Activated CD8-positive, alpha-beta memory T cell treated with anti-CD3 and anti-CD28 coated beads for 24 hours (primary cell): ENCODE measurements around the gene RNF223.

Experiments used
- DNase-seq: peaks from one replicate; pipeline ENCODE4 v3.0.0-alpha.2; 2020

RNF223 gene

DNA sequence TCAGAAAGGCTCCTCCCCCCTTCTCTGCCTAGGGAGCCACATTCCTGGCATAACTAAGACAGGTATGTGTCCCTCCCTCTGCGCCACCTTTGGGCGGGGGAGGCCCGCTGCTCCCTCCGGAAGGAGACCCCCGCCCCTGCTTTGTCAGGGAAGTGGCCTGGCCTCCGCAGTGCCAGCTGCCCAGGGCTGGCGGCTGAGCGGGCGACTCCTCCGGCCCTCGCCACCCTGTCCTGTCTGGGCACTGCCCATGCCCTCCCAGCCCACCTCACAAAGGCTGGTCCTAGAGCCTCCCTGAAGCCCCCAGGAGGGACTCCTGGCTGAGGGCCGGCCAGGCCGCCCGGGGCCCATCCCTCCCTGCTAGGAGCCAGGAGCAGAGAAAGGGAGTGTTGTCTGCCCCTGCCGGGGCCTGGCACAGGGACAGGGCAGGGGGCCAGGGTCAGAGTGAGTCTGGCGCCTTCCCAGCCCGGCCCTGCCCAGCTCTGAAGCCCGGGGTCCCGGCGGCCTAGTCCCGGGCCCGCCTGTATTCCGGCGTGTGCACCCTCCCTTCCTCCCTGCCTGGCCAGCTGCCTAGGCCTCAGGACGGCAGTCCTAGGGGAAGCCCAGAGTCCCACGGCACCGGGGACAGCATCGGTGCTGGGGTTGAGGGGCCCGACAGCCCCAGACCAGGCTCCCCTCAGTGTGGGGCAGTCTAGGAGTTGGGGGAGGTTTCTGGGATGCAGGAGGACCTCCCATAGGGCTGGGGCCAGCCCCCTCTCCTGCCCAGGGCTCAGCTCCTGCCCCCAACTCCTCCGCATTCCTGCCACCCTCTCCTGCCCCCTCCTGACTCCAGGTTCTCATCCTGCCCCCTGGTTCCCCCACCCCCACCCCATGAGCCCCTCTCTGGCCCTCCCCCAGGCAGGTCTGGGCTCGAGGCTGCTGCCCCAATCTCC lies 49.1 kb downstream of the RNF223 start:
- no peak for DNase-seq

DNA sequence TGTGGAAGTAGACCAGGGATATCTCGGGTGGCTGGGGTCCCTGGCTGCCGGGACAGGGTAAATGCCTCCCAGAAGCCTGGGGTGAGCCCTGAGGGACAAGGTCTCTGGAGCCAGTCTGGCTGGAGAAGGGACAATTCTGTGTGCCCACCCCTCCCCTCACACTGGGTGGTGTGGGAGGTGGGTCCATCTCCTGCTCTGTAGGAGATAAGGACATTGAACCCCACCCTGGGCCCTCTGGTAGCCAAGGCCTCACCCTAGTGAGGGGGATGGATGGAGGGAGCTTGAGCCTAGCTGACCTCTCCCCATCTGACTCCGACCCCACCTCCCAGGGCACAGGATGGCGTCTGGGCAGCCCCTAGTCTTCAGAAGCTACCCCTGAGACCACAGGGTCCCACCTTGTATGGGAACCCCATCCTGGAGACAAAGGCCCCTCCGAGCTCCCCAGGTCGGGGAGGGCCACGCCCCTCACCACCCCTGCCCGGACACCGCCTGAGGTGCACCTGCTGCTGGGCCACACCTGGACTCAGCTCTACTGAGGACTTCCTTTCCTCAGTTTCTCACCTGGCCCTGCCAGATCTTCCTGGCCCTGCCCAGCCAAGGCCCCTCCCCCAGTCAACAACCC lies 49.8 kb downstream of the RNF223 start:
- no peak for DNase-seq

DNA sequence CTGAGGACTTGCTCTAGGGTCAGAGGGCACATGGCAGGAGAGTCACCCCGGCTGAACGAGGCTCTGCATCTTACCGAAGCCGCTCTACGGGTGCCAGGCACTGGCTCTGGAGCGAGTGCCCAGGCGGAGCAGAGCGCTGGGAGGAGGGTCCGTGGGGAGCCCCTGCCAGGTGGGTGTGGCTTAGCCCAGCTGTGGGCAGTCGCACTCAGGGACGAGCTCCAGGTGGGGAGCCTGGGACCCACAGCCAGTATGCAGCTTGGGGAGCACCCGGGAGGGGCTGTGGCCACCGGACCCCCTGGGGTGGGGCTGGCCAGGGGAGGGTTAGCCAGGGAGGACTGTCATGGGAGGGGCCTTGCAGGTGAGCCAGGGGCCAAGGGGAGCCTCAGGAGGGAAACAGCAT lies 50.4 kb downstream of the RNF223 start:
- DNase-seq, result no peak

DNA sequence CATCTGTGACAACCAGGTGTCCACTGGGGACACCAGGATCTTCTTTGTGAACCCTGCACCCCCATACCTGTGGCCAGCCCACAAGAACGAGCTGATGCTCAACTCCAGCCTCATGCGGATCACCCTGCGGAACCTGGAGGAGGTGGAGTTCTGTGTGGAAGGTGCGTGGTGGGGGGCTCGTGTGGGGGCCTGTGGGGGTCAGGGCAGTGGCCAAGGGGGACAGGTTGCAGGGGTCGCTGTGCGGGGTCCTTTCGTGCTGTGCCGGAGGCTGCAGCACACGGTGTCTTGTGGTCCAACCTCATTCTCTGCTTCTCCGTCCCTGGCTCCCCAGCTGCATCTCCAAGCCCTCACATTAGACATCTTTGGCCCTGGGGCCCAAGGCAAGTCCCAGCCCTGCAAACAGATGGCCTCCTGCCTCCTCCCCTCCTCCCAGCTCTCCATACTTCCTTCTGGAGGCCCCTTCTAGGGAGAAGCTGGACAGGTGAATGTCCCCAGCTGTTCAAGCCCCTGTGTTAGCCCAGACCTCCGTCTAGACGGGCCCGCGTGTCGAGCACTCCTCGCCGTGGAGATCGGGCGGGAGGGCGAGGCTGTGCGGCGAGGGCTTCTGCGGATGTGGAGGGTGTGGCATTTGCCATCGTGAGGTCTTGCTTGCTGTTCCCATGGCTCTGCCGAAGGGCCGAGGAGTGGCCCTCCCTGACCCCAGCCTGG lies 51.6 kb downstream of the RNF223 start:
- DNase-seq, result no peak

DNA sequence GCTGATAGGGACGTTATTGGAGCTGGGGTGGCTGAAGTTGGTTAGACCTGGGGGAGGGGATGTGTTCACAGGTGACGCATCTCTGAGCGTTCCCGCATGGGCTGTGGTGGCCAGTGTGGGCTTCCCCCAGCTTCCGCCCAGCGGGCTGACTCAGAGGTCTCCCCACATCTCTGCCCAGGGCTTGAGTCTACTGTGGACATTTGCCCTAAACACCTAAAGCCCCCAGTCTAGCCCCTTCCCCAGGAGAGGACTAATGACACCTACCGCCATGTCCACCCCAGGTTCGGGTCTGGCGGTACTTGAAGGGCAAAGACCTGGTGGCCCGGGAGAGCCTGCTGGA lies 52.2 kb downstream of the RNF223 start:
- no peak for DNase-seq

DNA sequence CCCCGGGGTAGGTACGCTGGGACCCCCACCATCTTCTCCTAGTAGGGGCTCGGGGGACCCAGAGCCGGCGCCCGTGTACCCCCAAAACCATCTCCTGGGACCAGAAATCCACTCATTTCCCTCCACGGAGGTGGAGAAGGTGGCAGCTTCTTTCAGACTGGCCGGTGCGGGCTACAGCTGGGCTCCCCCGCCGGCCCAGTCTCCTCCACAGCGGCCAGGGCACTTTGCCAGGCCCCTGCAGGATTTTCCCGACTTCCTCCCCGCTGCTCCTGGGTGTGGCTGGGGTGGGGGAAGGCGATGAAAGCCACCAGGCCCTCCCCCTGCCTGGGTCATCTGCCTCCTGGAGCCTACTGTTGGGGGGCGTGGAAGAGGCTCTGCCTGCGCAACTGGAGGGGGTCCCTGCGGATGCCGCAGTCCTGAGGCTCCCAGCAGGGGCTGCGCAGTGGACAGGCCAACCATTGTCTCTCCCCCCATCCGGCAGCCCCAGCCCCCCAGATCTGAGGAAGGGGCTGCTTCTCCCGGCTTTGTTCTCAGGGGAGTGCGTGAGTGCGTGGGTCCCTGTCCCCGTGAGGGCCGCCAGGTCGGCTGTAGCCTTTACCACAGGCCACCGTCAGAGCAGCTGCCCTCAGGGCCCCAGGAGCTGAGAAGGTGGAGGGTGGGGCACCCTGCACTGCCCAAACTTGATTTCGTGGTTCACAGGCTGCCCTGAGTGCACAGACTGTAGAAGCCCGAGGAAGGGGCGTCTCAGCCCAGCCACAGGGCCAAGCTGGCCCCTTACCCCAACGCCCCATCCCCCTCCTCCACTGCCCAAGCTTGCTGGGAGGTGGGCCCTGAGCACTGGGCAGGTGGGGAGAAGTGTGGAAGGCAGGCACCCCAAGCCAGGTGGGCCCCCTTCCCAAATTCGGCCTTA lies 52.8 kb downstream of the RNF223 start:
- DNase-seq, result no peak
